WI38 (cell line): ENCODE results near the gene PSMB7.

Experiments used
- H3K4me3 ChIP-seq: 2 replicates; pipeline ENCODE4 v1.5.1; 2011; ENCODE audit warnings: low read depth, mild to moderate bottlenecking, control low read depth, low read length
- CTCF ChIP-seq: IDR thresholded peaks from 2 replicates; pipeline ENCODE4 v1.5.1; 2012; ENCODE audit warnings: low read depth, mild to moderate bottlenecking, control low read depth, low read length

Gene PSMB7

GRCh38 chr9:124438091-124438490 is 22.8 kb upstream of the PSMB7 start:
- TF ChIP-seq CTCF, result no peak

DNA sequence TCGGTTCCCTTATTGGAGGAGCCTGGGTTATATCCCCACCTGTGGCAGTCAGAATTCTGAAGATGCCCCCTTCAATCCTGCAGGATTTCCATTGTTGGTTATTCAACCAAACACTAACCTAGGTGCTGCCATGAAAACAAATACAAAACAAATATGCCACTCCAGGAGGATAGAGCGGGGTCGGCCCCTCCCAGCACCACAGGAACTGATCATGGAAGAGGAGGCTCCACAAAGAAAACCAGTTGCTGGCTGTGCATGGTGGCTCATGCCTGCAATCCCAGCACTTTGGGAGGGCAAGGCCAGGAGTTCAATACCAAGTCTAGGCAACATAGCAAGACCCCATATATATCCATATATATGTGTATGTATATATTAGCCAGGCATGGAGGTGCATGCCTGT is 21.8 kb upstream of the PSMB7 start:
- no peak for TF ChIP-seq CTCF
- H3K4me3 ChIP-seq, result no peak overlapping the region

More at GRCh38 chr9:124438091-124438490, 22.8 kb upstream of the PSMB7 start:
- H3K4me3 ChIP-seq, result no peak overlapping the region

DNA sequence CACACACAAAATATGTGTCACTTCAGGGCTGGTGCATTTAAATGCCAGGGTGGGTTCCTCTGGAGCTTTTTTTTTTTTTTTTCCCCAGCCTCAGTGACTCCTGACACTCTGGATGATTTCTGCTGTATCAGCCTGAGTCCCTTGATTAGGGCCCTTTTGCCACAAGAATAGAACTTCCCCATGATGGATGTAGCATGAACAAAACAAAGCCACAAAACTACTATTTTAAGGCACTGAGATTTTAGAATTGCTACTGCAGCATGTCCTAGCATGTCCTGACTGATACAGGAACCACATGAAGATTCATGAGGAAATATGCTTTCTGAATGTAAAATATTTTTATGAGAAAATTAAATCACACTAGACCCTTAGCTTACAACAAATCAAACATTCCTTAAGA is 21.1 kb upstream of the PSMB7 start:
- TF ChIP-seq CTCF, result no peak
- H3K4me3 ChIP-seq, result no peak overlapping the region

- no peak for TF ChIP-seq CTCF
- no peak overlapping the region for H3K4me3 ChIP-seq
These were observed 14.3 kb upstream of the PSMB7 start for GRCh38 chr9:124429530-124429867.

GRCh38 chr9:124428751-124429529 is 13.7 kb upstream of the PSMB7 start:
- no peak for TF ChIP-seq CTCF
- no peak overlapping the region for H3K4me3 ChIP-seq

DNA sequence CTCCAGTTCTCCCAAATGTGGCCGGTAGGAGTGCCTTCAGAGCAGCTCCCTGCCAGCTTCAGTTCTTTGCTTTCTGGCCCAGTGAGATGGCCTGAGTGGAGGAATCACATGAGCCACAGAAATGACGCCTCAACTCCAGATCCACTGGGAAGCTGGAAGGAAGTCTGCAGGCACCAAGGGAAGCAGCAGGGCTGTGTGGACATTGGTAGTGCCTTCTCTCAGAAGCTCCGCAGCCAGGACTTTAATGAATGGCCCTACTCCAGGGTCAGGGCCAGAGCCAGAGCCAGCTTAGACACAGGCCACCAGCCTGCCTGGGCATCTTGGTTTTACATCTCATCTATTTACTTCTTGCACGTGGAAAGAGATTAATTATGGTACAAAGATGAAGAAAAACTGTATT is 12.0 kb upstream of the PSMB7 start:
- H3K4me3 ChIP-seq, result no peak overlapping the region

More for the DNA sequence above, 12.0 kb upstream of the PSMB7 start:
- TF ChIP-seq CTCF, result no peak
